Rectal smooth muscle tissue (tissue), 1 donor: ENCODE data around the gene CASKIN2.
A peak's percentile ranks its signal among the peaks of the same experiment; 100 is the strongest.
"Not testable (repeated sequence)": the region's sequence is repeated elsewhere in the genome, so short reads cannot be mapped to it uniquely, and the experiment has no call there.

Source experiments
- H3K27ac ChIP-seq: one replicate; pipeline ENCODE4 v1.7.0; 2013; ENCODE audit warnings: low read depth, low read length, inconsistent platforms
- H3K27me3 ChIP-seq: one replicate; pipeline ENCODE4 v1.7.0; 2013; ENCODE audit warnings: low read length; ENCODE audit not compliant: control insufficient read depth, insufficient read depth
- H3K36me3 ChIP-seq: one replicate; pipeline ENCODE4 v1.7.0; 2013; ENCODE audit warnings: low read length; ENCODE audit not compliant: control insufficient read depth, insufficient read depth
- H3K4me1 ChIP-seq: one replicate; pipeline ENCODE4 v1.7.0; 2013; ENCODE audit warnings: low read length; ENCODE audit not compliant: control insufficient read depth, insufficient read depth
- H3K4me3 ChIP-seq: one replicate; pipeline ENCODE4 v1.7.0; 2013; ENCODE audit warnings: low read length
- H3K9ac ChIP-seq: one replicate; pipeline ENCODE4 v1.7.0; 2013; ENCODE audit warnings: low read length

CASKIN2 gene

GRCh38 chr17:75456039-75456416 is 59.3 kb downstream of the CASKIN2 start:
- peak overlapping the region; percentile 84 for H3K27ac ChIP-seq
- H3K9ac ChIP-seq, result no peak overlapping the region
- H3K36me3 ChIP-seq, result no peaks in the 10 kb centered on the region
- H3K27me3 ChIP-seq, result no peaks in the 10 kb centered on the region
- peak overlapping the region; percentile 61 for H3K4me3 ChIP-seq
- peaks cover 14% of the 10 kb centered on the region for H3K4me1 ChIP-seq

GRCh38 chr17:75454672-75455071 is 60.7 kb downstream of the CASKIN2 start:
- H3K27me3 ChIP-seq, H3K27ac ChIP-seq, H3K36me3 ChIP-seq, H3K4me3 ChIP-seq, H3K9ac ChIP-seq: not testable (repeated sequence)
- peaks cover 10% of the 10 kb centered on the region for H3K4me1 ChIP-seq

GRCh38 chr17:75454193-75454592 is 61.1 kb downstream of the CASKIN2 start:
- Histone ChIP-seq H3K9ac (no peak overlapping the region), H3K4me3 (no peak overlapping the region), H3K27ac (no peak overlapping the region), H3K27me3 (no peaks in the 10 kb centered on the region), H3K36me3 (no peaks in the 10 kb centered on the region), H3K4me1 (peaks cover 9% of the 10 kb centered on the region)

- Histone ChIP-seq H3K27me3 (no peaks in the 10 kb centered on the region), H3K4me3 (no peak overlapping the region), H3K36me3 (no peaks in the 10 kb centered on the region), H3K9ac (no peak overlapping the region), H3K27ac (no peak overlapping the region), H3K4me1 (no peaks in the 10 kb centered on the region)
These were observed 65.1 kb downstream of the CASKIN2 start for GRCh38 chr17:75450270-75450669.
